Activated naive CD4-positive, alpha-beta T cell treated with Interleukin-2 at 50 U/mL for 16 hours (primary cell): ENCODE results near the gene TOGARAM1.

Experiments
- DNase-seq: peaks from one replicate; pipeline ENCODE4 v3.0.0-alpha.2; 2020

The TOGARAM1 gene

DNA sequence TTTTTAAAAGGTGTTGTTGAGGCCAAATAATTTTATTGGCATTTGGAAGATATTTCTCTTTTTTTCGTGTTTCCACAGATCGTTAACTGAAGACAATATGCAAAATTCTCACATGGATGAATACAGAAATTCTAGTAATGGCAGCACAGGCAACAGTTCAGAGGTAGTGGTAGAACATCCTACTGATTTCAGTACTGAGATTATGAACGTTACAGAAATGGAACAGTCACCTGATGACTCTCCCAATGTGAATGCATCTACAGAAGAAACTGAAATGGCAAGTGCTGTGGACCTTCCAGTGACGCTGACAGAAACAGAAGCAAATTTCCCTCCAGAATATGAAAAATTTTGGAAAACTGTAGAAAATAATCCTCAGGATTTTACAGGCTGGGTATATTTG, 133.2 kb downstream of the TOGARAM1 start:
- DNase-seq, result no peak

DNA sequence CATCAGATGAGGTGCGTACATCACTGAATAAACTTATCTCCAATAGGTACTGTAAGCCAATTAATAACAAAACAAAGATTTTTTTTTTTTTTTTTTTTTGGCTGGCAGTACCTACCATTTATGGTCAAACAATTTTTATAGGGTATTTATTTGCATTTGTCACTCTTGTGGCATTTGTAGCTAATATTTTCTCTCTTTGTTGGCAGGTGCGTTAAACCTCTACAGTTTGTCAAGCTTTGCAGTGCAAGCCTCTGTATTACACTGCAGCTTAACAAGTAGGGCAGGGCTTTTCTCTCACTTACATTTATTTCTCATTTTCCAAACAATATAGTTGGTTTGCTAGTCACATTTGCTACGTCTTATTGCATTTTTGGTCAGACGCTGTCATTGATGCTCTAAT, 134.2 kb downstream of the TOGARAM1 start:
- no peak for DNase-seq

DNA sequence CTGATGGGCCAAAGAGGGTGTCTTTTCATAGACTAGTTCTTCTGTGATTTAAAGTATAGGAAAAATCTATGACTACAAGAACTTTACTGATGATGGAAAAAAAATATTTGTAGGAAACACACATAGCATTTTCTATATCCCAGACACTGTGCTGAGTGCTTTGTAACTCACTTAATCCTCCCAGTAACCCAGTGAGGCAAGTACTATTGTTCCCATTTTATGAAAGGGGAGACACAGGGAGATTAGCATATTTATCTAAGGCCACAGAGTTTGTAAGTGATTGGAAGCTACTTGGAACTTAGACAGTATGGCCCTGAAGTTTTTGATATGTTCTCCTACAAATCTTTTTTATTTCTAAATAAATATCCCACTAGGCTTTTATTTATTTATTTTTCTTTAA, 141.8 kb downstream of the TOGARAM1 start:
- no peak for DNase-seq

DNA sequence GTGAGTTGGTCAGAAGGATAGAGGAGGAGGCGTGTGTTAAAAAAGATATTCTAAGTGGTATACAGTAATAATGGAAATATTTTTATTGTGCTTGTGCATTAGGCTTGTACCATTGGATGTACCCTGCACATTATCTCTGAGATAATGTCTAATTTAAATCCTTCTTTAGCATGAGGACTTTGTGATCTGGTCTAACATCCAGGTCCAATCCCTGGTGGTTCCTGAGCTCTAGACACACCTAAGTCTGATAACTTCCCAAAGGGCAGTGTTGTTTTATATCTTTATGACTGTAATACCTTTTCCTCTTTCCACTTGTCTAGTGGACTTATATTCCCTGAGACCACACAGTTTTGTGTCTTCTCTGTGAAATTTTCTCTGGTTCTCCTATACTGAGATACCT, 142.6 kb downstream of the TOGARAM1 start:
- no peak for DNase-seq

DNA sequence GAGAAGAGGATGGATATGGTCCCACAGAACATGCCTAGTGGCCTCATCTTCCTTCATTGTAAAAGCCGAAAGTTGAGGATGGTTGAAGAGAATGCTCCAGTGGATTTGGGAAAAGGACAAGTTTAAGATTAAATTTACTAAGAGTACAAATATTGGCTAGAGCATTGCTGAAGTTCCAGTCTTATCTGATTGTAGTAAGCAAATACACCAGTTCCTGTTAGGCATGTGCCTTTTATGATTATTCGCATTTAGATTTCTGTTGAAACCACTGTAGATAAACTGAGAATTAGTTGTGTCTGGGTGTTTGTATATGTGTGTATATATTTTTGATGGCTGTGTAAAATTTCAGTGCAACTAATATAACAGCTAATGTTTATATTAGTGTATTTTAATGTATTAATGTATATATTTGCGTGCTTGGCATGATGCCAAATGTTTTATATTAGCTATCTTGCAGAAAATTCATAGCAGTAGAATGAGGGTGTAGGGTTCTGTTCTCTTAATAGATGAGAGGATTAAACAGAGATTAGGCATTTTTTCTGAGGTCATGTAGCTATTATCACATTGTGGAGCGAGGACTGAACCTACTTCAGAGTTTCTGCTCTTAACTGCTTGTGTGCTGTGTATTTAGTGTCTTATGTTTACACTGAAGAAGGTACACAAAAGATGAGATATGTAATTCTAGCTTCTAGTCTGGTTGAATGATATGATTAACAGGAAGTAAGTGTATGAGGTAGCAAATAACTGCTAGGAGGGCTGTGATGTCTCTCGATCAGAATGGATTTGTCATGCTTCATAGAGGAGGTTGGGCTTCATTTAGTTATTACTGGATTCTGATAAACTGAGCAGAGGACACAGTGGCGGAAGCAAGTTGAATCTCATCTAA, 151.1 kb downstream of the TOGARAM1 start:
- DNase-seq, result no peak

DNA sequence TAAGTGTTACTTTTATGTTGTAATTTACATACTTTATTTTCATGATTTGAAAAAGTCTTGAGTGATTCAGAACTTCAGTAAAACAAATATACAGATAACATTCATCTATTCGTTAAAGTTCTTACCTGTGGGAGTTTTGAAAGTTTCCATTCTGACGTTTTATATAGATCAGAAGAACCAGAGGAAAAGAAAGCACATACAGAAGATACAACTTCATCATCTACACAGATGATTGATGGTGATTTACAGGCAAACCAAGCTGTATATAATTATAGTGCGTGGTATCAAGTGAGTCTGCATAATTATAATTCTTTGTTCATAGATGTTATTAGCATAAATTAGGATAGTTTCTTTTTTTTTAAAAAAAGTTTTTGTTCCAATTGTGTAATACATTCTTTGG, 152.3 kb downstream of the TOGARAM1 start:
- DNase-seq, result no peak

DNA sequence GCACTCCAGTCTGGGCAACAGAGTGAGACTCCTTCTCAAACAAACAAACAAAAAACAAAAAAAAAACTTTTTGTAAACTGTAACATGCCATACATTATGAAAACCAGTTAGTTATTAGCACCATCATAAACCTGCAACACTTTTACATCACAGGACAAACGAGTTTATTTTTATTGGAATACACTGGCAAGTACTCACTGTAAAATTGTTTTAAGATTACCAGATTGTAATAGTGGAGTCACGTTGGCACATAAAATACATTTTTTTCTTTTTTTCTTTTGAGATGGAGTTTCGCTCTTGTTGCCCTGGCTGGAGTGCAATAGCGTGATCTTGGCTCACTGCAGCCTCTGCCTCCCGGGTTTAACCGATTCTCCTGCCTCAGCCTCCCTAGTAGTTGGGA, 156.6 kb downstream of the TOGARAM1 start:
- no peak for DNase-seq

DNA sequence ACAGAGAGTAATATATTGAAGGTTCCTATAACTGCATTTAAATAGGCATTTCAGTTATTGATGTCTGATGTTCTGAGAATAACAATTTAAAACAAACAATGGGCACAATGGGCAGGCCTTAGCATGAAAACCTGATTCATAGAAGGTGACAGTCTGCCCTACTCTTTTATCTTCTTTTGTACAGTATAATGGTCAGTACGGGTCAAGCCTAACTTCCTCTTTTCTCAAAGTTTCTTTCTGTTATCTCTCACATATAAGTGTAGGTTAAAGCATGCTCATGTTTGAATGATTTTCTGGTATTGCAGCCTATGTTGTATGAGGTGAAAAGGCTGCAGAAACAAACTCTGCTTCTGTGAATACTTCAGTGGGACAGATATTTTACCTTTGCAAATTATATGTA, 158.1 kb downstream of the TOGARAM1 start:
- DNase-seq, result no peak

DNA sequence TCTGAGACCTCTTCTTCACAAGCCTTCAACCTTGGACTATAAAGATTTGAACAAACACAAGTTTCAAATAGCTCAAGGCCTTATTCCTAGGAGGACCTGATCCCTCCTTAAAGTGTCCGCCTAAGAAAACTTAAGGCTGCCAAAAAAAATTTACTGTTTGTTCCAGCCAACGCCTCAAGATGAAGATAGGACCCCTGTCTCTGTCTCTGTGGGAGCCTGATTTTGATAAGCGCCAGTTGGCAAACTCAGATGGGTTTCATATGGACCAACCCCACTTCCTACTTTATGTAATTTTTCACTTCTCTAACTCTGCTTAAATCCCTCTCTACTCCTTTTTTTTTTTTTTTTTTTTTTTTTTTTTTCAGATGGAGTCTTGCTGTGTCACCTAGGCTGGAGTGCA, 161.3 kb downstream of the TOGARAM1 start:
- DNase-seq, result no peak
